H4 (cell line): ENCODE results near the gene LAMC2. TPM values are rescaled to one million over a fixed set of nuclear protein-coding genes. Genes with fewer than 3 reads are reported as not detected.
"Not testable (repeated sequence)": the region's sequence is repeated elsewhere in the genome, so short reads cannot be mapped to it uniquely, and the experiment has no call there.

Source experiments
- DNase-seq: peaks from one replicate; pipeline ENCODE4 v3.0.0-alpha.2; 2015; ENCODE audit warnings: low spot score
- total RNA-seq: library from RNA; depleted of rRNA; stranded (reverse); fragments of >200 nt; shearing (Covaris generic); gene quantifications from 2 replicates; pipeline ENCODE4 v1.2.3, GENCODE V29; 2014; rRNA removed

Gene LAMC2
- 0.10 TPM in 1 of 2 replicates, not detected in the other for total RNA-seq

GRCh38 chr1:183185941-183186490, at the start of gene LAMC2:
Gene LAMC2, plus strand, starts transcription at chr1:183186264. Its CDS starts 89 bp downstream, at chr1:183186353.
- no peak for DNase-seq

- no peak for DNase-seq
Observed at GRCh38 chr1:183137782-183138181, 48.3 kb upstream of the LAMC2 start.

- no peak for DNase-seq
Observed at GRCh38 chr1:183138301-183138700, 47.8 kb upstream of the LAMC2 start.

- peak; percentile 24 for DNase-seq
Observed at GRCh38 chr1:183139281-183139942, 46.7 kb upstream of the LAMC2 start.

- no peak for DNase-seq
Observed at GRCh38 chr1:183140633-183141032, 45.4 kb upstream of the LAMC2 start.

GRCh38 chr1:183142171-183142570, 43.9 kb upstream of the LAMC2 start:
- DNase-seq, result no peak

GRCh38 chr1:183143576-183144315, 42.3 kb upstream of the LAMC2 start:
- DNase-seq, result no peak

GRCh38 chr1:183144752-183145151, 41.3 kb upstream of the LAMC2 start:
- no peak for DNase-seq

- no peak for DNase-seq
Observed at GRCh38 chr1:183147735-183148134, 38.3 kb upstream of the LAMC2 start.

- no peak for DNase-seq
Observed at GRCh38 chr1:183148599-183148998, 37.5 kb upstream of the LAMC2 start.

GRCh38 chr1:183149273-183149672, 36.8 kb upstream of the LAMC2 start:
- DNase-seq, result no peak

- DNase-seq, result not testable (repeated sequence)
Observed at GRCh38 chr1:183150032-183150431, 36.0 kb upstream of the LAMC2 start.

- no peak for DNase-seq
Observed at GRCh38 chr1:183150445-183150844, 35.6 kb upstream of the LAMC2 start.

GRCh38 chr1:183152180-183152579, 33.9 kb upstream of the LAMC2 start:
- no peak for DNase-seq

GRCh38 chr1:183155939-183156338, 30.1 kb upstream of the LAMC2 start:
- no peak for DNase-seq

- peak; percentile 82 for DNase-seq
Observed at GRCh38 chr1:183159960-183160359, 26.1 kb upstream of the LAMC2 start.

- DNase-seq, result no peak
Observed at GRCh38 chr1:183161391-183161790, 24.7 kb upstream of the LAMC2 start.

GRCh38 chr1:183163316-183163715, 22.7 kb upstream of the LAMC2 start:
- DNase-seq, result peak; percentile 56

- DNase-seq, result peak; percentile 64
Observed at GRCh38 chr1:183164340-183164739, 21.7 kb upstream of the LAMC2 start.

GRCh38 chr1:183164963-183165362, 21.1 kb upstream of the LAMC2 start:
- DNase-seq, result no peak

GRCh38 chr1:183165456-183165855, 20.6 kb upstream of the LAMC2 start:
- DNase-seq, result no peak

GRCh38 chr1:183166454-183166853, 19.6 kb upstream of the LAMC2 start:
- DNase-seq, result no peak

- no peak for DNase-seq
Observed at GRCh38 chr1:183167676-183168075, 18.4 kb upstream of the LAMC2 start.
